NCI-H526 treated with DMSO at 0.1 percent for 48 hours (cell line): ENCODE data around the gene IHH.

Experiments used
- DNase-seq: peaks from one replicate; lab custom pipeline; 2025; lab: John Stamatoyannopoulos, UW

Gene IHH

DNA sequence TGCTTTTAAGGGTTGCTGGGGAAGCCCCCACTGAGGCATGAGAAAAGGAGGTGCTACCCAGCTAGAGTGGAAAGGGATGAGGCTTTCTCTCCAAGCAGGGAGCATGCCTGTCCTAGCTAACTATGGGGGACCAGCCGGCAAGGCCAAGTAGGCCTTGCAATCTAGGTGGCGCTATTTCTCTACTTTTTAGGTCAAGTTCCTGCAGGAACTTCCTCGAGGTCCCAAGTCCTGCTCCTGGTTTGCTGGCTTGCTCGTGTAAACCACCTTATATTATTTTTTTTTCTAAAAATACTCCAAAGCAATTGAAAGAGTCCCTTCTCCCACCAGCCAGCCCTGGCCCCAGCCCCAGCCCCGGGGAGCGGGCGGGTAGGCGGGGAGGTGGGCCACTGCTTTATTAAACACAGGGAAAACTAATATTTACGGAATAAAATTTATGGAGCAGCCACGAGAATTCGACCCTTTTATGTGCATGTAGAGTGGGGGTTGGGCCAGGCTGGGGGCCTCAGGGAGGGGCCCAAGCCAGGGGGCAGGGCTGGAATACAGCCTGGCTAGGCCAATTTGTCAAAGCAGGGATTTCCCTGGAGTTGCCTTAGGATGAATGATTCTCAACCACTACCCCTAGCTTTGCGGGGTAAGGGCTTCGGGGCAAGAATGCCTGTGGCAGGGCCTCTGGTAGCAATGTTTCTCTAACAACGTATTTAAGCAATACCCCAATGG is 12.8 kb upstream of the IHH start:
- peak; percentile 47 for DNase-seq

DNA sequence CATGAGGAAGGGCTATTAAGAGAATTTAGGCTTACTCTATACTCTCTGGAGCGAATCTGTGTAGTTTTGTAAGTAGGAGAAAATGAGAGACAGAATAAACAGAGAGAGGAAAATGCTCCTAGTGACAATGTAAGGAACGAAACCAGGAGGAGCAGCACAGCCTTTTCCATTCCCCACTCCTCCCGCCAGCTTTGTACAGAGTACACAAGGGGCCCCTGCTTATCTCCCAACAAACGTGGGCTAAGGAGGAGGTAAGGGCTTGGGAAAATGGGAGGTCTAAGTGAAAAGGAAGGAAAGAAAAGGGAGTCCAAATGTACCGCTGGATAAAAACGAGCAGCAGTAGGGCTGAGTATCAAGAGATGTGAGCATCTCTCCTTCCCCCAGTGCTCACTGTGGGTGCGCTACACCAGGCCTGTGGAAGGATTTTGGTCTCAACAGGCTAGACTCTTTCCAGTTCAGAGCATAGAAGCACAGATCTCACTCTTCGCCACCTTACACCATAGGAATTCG is 12.1 kb upstream of the IHH start:
- no peak for DNase-seq

DNA sequence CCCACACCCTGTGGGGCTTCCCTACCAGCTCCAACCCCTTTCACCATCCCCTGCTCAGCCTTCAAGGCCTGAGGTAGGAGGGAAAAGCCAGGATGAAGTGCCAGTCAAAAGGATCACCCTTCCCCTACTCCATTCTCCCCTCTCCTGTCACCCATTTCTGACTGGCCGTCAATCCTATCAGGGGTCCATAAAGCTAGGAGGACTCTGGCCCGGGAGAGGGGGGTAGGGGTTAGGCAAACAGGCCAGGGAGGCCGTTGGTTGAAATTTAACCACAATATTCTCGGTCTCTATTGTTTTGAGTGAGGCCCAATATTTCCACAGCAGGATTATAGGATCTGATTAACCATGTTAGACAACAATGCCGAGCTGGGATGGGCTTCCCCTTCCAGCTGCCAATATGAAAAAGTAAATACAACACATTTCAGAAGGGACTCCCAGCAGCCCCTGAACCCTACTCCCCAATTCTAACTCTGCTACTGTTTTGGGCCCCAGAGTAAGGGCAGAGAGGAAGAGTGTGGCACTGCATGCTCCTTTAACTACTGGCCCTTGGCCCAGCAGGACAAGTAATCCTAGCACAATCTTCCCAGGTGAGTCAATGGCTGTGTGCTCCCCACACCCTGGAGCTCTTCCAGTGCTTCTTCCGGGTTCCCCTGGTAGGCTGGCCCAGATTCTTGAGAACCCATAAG is 10.6 kb upstream of the IHH start:
- no peak for DNase-seq

DNA sequence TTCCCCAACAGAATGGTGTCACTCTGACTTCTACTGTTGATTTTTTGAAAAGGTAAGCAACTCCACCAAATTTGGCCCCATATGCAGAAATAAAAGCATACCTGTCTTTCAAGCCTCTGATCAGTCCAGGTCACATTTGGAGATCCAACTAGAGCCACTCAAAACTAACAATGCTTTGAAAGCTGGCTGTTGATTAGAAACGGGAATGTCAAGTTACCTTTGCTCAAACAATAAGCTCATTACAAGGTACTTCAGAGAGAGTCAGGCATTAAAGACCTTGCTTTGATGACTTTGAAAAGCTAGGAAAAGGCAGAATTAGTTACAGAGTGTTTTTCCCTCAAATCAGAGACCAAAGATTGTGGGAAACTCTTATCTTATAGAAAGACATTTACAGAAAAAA is 4.8 kb upstream of the IHH start:
- DNase-seq = no peak

DNA sequence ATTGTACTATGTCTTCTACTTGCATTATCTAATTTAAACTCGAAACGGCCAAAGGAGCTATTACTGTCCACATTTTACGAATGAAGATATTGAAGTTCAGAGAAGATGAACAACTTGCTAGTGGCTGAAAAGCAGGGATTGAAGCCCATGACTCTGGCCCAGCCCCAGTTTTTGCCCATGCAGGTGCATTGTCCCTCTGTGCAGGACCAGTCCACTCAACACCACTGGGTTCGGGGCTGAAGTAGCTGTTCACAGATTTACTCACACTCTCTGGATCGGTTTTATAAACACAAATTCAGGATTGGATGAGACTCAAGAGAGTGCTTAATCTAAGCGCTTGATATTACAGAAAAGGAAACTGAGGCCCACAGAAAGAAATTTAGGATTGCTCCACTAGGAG is 1.4 kb upstream of the IHH start:
- DNase-seq = no peak

DNA sequence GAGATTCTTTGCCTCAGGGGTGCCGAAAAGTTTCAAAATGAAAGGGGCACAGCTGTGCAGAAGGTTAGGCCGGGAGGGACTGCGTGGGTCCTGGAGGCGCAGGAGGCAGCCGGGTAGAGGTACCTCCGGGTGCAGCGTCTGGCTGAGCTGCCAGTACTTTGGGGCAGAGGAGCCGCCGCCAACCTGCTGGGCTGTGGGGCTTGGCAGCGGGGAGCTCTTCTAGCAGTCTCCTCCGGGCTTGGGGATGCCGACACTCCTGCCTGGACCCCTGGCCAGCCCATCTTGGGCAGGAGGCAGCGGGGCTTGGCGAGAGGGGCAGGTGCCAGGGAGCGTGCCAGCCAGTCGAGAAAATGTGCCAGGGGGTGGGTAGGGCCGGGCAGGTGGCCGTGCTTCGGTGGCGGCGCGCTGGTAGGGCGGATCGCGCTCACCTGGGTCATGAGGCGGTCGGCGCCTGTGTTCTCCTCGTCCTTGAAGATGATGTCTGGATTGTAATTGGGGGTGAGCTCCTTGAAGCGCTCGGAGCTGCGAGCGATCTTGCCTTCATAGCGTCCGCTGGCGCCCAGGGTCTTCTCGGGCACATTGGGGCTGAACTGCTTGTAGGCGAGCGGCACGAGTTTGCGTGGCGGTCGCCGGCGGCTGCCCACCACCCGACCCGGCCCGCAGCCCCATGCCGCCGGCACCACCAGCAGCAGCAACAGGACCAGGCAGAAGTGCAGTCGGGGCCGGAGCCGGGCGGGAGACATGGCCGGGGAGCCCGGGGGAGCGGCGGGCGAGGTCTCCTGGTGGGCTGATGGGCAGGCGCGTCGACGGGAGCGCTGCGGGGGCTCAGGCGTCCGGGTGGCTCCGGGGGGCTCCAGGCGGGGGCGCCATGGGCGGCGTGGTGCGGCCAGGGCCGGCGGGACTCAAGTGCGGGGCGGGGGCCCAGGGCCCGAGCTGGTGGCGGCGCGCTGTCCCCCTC is 717 bp downstream of the IHH start:
- DNase-seq = peak; percentile 16

DNA sequence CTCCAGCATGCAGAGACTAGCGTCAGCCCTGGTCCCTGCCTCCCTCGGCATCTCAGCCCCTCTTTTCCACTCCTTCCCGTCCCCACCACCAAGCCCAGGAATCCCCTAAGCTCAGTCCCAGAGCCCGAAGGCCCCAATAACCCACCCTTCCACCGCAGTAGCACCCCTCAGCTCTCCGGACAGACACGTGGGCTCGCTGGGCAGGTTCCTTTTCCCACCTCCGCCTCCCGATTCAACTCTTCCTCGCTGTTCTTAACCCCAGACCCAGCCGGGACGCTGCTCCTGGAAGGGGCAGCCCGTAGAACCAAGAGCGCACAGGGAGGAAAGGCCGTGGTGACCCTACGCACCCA is 1.4 kb downstream of the IHH start:
- no peak for DNase-seq

DNA sequence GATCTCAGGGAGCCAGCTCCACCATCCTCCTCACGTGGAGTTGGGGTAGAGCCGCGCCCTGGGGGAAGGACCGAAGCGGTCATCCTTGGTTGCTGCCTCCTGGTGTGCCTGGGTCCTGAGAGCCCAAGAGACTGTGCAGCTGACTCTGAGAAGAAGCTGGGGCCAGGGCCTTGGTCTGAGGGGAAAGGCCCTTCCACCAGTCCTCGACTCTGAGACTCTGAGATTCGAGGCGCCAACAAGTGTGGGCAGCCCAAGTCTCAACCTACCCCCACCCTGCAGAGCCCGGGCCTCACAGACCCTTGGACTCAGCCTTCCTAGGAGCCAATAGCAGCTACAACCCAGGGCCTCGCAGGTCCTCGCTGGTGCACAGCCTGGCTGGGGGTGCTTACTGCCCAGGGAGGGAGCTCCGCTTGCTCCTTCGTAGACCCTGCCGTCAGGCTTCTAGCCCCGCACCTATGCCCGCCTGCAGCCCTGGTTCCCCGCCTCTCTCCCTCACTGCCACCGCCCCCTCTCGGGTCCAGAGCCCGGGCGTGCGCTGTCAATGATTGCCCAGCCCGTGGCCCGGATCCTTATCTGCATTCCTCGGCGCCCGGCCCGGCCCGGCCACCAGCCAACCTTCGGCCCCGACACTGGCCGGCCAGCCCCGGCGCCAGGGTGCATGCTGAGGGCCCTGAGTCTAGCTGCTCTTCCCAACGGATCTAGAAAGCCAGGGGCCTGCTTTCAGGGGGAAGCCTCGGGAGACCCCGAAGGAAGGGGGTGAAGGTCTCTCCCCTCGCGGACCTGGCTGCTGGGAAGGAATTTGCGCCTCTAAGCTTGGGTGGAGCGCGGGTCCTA is 2.0 kb downstream of the IHH start:
- DNase-seq = no peak

DNA sequence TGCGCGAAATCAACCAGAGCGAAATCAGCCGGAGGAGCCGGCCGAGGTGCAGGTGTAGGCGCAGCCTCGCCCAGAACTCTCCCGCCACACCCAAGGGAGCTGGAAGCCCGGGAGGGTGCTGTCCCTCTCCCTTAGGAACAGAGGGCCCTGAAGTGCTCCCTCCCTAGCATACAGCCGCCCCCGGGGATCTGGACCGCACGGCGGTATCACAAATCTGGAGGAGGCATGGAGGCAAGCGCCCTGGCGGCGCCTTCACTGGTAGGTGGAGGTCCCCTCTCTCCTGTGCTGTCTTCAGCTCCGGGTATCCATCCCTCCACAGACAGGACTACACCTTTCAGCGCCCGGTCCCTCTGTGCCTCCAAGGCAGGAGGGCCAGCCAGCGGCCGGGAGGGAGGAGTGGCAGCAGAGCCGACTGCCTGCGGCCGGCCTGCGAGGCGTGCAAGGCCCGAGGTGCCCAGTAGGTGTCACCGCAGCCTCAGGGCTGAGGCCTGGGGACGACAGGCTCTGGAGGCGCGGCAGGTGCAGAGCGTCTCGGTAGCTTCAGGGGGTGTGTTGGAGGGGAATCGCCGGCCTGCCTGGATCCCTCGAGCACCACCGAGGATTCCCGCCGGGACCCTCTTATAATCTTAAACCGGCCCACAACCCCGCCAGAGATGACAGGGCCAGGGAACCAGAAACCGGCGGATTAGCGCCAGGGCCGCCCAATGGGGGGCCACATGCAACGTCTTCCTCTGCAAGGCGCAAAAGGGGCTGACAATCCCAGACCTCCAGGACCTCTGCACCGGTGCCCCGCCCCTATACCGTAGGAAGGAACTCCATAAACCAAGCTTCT is 2.8 kb downstream of the IHH start:
- peak; percentile 45 for DNase-seq

DNA sequence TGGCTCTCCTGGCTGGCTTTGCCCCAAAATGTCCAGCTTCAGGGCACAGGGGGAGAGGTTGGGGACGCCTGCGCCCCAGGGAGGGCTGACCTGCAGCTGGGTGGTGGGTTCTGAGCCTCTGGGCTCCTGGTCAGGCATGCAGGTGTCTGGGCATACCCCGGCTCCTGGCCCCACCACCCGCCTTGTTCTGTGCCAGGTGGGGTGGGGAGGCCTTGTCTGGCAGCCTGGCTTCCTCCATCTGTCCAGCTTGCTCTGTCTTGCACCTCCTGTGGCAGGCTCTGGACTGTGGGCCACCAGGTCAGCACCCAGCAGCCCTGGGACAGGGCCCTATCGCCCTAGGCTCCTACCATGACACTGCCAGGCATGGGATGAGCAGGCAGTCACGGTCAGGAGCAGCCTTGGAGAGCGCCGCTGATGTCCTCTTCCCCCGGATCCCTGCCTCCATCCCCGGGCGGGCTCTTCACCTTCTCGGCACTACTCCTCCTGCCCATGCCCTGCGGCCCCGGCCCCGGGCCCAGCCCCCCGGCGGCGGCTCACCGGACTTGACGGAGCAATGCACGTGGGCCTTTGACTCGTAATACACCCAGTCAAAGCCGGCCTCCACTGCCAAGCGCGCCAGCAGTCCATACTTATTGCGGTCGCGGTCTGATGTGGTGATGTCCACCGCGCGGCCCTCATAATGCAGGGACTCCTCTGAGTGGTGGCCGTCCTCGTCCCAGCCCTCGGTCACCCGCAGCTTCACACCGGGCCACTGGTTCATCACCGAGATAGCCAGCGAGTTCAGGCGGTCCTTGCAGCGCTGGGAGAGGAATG is 3.6 kb downstream of the IHH start:
- no peak for DNase-seq

DNA sequence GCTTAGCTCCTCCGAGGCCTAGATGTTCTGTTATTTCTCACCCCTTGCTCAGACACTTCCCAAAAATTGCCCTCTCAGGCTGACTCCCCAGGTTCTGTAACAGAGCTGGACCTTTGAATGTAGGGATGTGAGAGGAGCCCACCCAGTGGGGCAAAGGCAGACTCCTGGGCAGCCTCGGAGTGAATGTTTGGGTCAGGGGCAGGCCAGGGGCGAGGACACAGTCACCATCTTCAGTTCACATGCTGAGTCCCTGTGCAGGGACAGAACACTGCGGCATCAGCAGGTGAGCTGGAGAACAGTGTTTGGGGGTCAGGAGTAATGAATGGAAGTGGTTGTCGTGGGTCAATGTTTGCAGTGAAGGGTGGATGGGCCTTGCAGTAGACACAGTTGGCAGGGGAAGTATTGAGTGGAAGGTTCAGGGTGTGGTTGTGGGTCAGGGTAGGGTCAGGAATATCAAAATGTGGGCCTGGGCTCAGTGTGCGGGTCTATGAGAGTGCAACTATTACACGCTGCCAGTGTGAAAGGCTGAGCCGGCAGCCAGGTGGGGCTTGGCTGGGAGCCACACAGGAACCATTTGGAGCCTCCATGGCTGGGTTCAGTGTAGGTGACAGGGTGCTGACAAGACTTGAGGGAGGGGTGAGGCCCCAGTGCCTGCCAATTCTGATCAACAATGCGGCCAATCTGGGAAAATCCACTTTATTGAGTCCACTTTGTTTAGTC is 4.4 kb downstream of the IHH start:
- no peak for DNase-seq

DNA sequence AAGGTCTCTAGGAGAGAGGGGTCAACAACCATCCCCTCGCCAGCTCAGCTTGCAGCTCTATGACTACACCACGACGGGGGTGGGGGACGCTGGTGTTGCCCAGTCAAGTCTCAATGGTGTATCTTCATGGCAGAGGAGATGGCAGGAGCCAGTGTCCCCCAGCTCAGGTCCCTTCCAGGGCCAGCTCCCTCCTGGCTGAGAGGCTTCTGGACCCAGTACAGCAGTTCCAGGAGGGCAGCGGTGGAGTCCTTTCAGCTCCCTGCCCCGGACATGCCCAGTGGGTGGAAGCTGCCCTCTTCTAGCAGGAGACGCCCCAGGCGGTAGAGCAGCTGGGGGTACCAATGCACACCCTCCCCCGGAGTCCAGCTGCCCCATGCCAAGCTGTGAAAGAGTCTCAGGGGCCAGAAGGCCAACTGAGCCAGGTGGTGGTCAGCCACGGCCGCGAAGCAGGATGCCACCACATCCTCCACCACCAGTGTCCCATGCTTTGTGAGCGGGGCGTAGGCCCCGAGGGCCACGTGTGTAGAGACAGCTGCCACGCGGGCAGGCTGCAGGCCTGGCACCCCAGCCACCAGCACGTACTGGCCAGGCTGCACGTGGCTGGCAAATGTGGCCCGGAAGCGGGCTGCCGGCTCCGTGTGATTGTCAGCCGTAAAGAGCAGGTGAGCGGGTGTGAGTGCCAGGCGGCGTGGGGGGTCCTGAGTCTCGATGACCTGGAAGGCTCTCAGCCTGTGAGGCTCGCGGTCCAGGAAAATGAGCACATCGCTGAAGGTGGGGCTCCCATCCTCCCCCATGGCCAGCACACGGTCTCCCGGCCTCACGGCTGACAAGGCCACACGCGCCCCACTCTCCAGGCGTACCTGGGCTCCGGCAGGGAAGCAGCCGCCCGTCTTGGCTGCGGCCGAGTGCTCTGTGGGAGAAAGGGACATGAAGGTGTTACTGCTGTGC is 5.5 kb downstream of the IHH start:
- DNase-seq = no peak

DNA sequence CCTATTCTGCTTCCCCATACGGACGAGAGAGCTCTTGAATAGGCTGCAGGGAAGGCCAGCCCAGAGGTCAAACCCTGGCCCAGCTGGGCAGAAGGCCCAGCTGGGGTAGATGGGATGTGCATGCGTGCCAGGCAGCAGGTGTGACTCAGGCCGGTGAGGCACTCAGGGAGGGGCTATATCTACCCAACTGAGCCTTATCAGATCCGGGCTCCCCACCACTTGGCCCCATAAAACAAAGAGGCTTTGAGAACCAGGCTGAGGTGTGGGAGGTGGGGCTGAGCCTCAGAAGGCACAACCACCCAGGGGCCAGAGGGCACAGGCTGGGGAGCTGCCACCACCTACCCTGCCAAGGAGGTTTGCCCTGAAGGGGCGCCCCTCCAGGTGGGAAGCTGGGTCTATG is 11.4 kb downstream of the IHH start:
- DNase-seq = no peak

DNA sequence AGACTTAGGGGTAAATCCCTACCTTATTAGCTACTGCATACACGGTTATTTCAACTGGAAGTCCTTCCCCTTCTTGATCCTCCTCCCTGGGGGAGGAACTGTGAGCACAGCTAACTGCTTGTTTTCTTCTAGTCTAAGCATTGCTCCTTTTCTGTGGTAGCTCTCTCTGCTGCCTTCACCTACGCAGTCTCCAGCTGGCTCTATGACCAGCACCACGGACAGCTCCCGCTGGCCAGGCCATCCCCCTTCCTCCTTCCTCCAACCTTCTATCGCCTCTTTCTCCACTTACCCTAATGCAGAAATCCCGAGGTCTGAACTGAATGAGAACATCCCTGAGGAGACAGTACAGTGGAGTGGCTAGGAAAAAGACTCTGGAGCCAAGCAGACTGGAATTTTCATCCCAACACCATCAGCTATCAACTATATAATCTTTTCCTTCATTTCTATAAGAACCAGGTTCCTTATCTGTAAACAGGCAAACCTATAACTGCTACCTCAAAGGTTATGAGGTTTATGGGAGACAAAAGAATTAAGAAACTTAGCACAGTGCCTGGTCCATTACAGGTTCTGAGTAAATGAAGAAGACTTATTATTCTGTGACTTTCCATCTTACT is 14.7 kb downstream of the IHH start:
- no peak for DNase-seq

DNA sequence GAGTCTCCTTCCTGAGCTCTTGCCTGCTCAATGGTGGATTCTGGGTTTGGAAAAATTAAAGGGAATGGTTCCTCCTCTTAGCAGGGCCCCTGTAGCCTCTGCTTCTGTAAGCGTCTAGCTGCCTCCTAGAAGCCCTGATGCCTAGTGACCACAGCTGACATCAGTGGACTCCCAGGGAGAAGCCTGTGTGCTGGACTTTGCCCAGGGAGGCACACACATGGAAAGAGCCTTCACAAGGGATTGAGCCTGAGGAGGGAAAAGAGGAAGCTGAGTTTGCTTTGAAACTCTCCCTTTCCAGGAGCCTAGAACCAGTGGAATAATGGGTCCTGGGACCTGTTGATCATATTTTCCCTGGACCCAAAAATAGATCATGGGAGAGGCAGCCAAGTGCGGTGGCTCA is 18.0 kb downstream of the IHH start:
- DNase-seq = no peak

DNA sequence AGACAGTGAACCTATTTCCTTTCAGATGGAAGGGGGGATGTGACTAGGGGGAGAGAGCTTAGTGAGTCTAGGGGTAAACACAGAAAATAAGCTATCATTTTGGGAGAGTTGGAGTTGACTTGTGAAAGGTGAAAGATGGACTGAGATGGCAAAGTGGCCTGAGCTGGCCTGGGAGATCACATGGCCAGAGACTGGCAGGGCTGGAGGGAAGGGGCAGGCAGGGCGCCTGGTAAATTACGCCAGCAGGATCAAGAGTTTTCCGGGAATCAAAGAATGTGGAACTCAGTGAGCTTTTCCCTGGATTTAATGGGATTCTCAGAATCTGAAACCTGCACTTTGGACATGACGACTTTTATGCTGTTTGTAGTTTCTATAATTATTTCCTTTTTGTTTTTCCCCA is 18.6 kb downstream of the IHH start:
- no peak for DNase-seq

DNA sequence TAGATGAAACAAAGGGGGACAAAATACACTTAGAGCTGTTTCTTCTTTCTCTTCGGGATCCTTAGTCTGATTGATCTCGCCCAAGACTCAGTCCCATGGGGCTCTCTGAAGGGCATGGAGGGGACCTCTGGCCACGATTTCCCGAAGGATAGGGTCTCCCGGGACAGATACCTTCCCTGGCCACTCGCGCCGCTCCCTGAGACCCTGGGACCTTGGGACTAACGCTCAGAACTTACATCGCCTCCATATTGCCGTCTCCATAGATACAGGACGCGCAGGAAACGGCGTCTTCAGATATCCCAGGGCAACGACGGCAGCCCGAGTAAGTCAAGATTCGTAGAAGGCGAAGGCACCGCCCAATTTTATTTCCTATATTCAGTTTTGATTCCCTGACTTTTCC is 19.5 kb downstream of the IHH start, which contains the start of gene CFAP65:
Gene CFAP65, minus strand, starts transcription at position 265 of the 400 bp plus-strand sequence. CDS start 2,468 bp downstream, outside the sequence.
- DNase-seq = no peak

DNA sequence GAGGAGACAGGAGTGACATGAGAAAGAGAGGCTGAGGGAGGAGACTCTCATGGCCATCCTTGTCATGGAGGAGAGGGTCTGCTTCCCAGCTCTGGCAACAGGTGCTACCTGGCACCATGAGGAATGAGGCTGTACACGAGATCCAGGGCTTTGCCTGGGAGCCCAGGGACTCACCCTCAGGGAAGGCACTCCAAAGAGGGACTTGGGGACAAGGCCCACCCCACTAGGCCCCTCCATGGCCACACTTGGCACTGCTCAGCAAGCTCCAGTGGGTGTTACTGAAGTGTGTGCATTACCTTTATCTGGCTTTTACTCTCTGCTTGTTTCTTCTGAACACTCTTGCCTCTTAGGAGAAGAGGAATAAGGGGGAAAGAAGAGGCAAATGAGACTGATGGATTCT is 22.1 kb downstream of the IHH start:
- DNase-seq = no peak
